Adrenal gland (tissue), 12 donors: ENCODE data around the gene OPRPN. TPM values are rescaled to one million over a fixed set of nuclear protein-coding genes. Genes with fewer than 3 reads are reported as not detected.

Source experiments
- DNase-seq, 7 donors: peaks; one replicate each; pipeline ENCODE4 v3.0.0-alpha.2; 2019 to 2020
- H3K27ac ChIP-seq, 5 donors: fragments of 200-600 bp; sonication (generic) in 4 of 5; 1 replicate in 3 of 5; 2 replicates in 2 of 5; pipeline versions ENCODE4 v1.5.1 to v1.8.0; 2016 to 2020; ENCODE audit warnings: mild to moderate bottlenecking in 1 of 5
- H3K27me3 ChIP-seq: fragments of 200-600 bp; 2 replicates; pipeline ENCODE4 v1.8.0; 2021
- H3K36me3 ChIP-seq, 2 donors: fragments of 200-600 bp; replicated peaks in 1 of 2; 1 replicate in 1 of 2; 2 replicates in 1 of 2; pipeline versions ENCODE4 v1.5.1 to v1.8.0; 2018 to 2022
- H3K4me1 ChIP-seq, 2 donors: fragments of 200-600 bp; replicated peaks in 1 of 2; 1 replicate in 1 of 2; 2 replicates in 1 of 2; pipeline versions ENCODE4 v1.5.1 to v1.8.0; 2018 to 2021
- H3K4me3 ChIP-seq, 4 donors: fragments of 200-600 bp; sonication (generic) in 3 of 4; one replicate each; pipeline ENCODE4 v1.5.1; 2016 to 2018
- H3K9me3 ChIP-seq, 3 donors: fragments of 200-600 bp; sonication (generic) in 1 of 3; replicated peaks in 1 of 3; 1 replicate in 2 of 3; 2 replicates in 1 of 3; pipeline versions ENCODE4 v1.5.1 to v1.8.0; 2016 to 2021
- CTCF ChIP-seq, 6 experiments: fragments of 450-650 bp in 4 of 6; fragments of 200-600 bp in 2 of 6; sonication (generic) in 1 of 6; IDR thresholded peaks; 1 replicate in 5 of 6; 2 replicates in 1 of 6; pipeline versions ENCODE4 v1.5.1 to v1.8.0; 2016 to 2021; ENCODE audit warnings: antibody characterized with exemption in 6 of 6, mild to moderate bottlenecking in 2 of 6, moderate library complexity in 1 of 6
- POLR2A ChIP-seq, 2 donors: fragments of 450-650 bp; IDR thresholded peaks; one replicate each; pipeline ENCODE4 v1.6.1; 2017; ENCODE audit warnings: antibody characterized with exemption in 2 of 2, mild to moderate bottlenecking in 2 of 2, moderate library complexity in 1 of 2
- WGBS, 4 donors: extraction: QIAGEN DNeasy Blood & Tissue Kit in 2 of 4; methylation state at CpG; one replicate each; pipeline versions ENCODE4 v1.1.5 to v1.1.7; 2013 to 2017; 5-methylcytosine and 5-hydroxymethylcytosine counted together
- intact Hi-C, 2 donors: fragments of 100-400 bp; cut with DNase I; formaldehyde crosslinking; loops; one replicate each; pipeline versions ENCODE4 v1.14.1 to v1.15.0; 2022 to 2023
- polyA plus RNA-seq, 3 donors: library from polyadenylated mRNA; stranded (reverse); fragments of 200-250 nt in 2 of 3; fragments of 350-450 nt in 1 of 3; fragmentation: Illumina TruSeq in 1 of 3; extraction: RNeasy Lipid Tissue Mini Kit (QIAGEN cat#74804) in 1 of 3; gene quantifications; one replicate each; pipeline ENCODE4 v1.2.3, GENCODE V29; 2013 to 2014
- total RNA-seq, 9 donors: library from RNA; depleted of rRNA in 4 of 9; stranded (reverse); fragments of >200 nt in 4 of 9; fragments of 120-200 nt in 1 of 9; fragmentation: NEBNext Ultra II Directional in 1 of 9; extraction: Animal tissue kit (Norgen Biotek cat#: 25700) in 1 of 9; gene quantifications; one replicate each; pipeline versions ENCODE4 v1.1.0 to v1.2.4, GENCODE V29; 2013 to 2023
- donor health status: healthy with polysubstance abuse.
- donor health status: Bipolar disorder and iron deficiency.
- donor health status: DM: yes; HTN: yes; CAD: no.
- donor health status: DM: no; HTN: no; CAD: no.
- donor health status: DM: no; HTN: no; CAD: no.
- donor health status: DM: yes; HTN: yes; CAD: no.

The OPRPN gene
- total and polyA plus RNA-seq, 12 donors: not detected

DNA sequence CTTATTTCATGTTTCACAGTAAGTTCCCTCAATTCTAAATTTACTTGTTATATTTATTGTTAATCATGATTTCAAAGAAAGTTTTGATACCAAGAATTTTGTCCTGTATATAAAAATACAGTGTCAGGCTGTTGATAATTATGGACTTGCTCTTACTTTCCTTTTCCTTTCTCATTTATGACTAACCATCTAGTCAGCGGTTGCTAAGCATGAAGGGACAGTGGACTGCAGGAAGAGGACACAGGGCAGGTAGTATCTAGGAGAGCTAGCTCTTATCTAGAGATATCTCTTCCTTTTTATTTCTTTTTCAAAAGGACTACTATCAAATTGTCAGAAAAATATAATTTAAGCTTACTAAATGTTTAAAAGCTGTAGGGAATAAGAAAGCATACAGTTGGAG is 1.6 kb downstream of the OPRPN start:
- Histone ChIP-seq H3K36me3 (no peaks in the 10 kb centered on the region), H3K9me3 (no peaks in the 10 kb centered on the region), H3K4me3 (no peak overlapping the region), H3K27me3 (no peaks in the 10 kb centered on the region), H3K27ac (no peak overlapping the region), H3K4me1 (no peaks in the 10 kb centered on the region)
- no peak for TF ChIP-seq CTCF (IDR thresholded peaks at IDR 0.05)
- TF ChIP-seq POLR2A (IDR thresholded peaks at IDR 0.05): no peak
- 76 to 90% (median 89%) methylated on average over 1 of the region's 1 CpG for WGBS, 4 donors
- no peak for DNase-seq
- intact Hi-C loops: no loop called here

DNA sequence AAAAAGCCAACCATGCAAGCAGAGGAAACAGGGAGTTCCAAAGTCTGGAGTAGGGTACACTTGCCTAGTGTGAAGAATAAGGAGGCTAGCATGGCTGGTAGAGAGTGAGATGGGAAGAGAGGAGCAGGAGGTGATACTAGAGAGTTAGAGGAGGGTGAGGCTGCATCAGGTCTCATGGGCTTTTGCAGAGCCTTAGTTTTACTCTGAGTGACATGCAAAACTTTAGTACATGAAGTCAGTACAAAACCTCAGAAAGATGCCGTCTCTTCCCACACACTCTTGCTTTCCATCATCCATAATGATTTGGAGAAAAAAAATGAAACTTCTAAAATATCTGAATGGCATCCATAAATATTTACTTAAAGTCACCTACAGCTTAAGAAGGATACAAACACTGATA is 5.0 kb downstream of the OPRPN start:
- intact Hi-C loops: no loop called here
- no peak for DNase-seq
- H3K27me3 ChIP-seq: no peaks in the 10 kb centered on the region
- no peak overlapping the region for H3K27ac ChIP-seq
- 80 to 92% (median 87%) methylated on average over 1 of the region's 1 CpG for WGBS, 4 donors
- TF ChIP-seq CTCF (IDR thresholded peaks at IDR 0.05): no peak
- no peak for TF ChIP-seq POLR2A (IDR thresholded peaks at IDR 0.05)
- no peaks in the 10 kb centered on the region for H3K9me3 ChIP-seq
- H3K4me1 ChIP-seq: no peaks in the 10 kb centered on the region
- no peak overlapping the region for H3K4me3 ChIP-seq
- no peaks in the 10 kb centered on the region for H3K36me3 ChIP-seq

DNA sequence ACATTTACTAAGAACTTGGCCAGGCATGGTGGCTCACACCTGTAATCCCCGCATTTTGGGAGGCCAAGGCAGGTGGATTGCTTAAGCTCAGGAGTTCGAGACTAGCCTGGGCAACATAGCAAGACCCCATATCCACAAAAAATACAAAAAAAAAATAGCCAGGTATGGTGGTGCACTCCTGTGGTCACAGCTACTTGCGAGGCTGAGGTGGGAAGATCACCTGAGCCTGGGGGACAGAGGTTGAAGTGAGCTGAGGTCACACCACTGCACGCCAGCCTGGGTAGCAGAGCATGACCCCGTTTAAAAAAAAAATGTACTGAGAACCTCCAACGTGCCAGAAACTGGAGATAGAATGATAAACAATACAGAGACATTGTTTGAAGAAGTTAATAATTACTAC is 8.0 kb downstream of the OPRPN start:
- Histone ChIP-seq H3K27me3 (no peaks in the 10 kb centered on the region), H3K27ac (no peak overlapping the region), H3K9me3 (no peaks in the 10 kb centered on the region), H3K4me3 (no peak overlapping the region), H3K4me1 (no peaks in the 10 kb centered on the region), H3K36me3 (no peaks in the 10 kb centered on the region)
- no peak for DNase-seq
- intact Hi-C loops: no loop called here
- no peak for TF ChIP-seq CTCF (IDR thresholded peaks at IDR 0.05)
- TF ChIP-seq POLR2A (IDR thresholded peaks at IDR 0.05): no peak
- WGBS, 4 donors: 62 to 70% (median 68%) methylated on average over 6 of the region's 6 CpGs

DNA sequence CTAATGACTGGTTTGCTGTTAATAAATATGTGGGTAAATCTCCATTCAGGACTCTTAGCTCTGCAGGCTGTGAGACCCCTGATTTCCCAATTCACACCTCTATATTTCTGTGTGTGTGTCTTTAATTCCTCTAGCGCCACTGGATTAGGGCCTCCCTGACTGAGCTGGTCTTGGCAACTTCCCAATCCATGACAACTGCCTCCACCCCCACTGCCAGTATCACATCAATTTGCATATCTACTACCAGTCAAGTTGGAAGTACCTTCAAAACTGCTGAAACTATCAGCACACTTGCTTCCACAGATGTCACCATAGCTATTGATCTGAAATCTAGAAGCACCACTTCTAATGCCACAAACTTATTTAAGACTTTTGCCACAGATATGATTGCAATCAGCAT is 27.6 kb downstream of the OPRPN start:
- Histone ChIP-seq H3K4me1 (no peaks in the 10 kb centered on the region), H3K27me3 (no peaks in the 10 kb centered on the region), H3K27ac (no peak overlapping the region), H3K4me3 (no peak overlapping the region), H3K9me3 (no peaks in the 10 kb centered on the region), H3K36me3 (no peaks in the 10 kb centered on the region)
- intact Hi-C loops: no loop called here
- no peak for TF ChIP-seq POLR2A (IDR thresholded peaks at IDR 0.05)
- TF ChIP-seq CTCF (IDR thresholded peaks at IDR 0.05): no peak
- no peak for DNase-seq
- 79 to 88% (median 85%) methylated on average over 1 of the region's 1 CpG for WGBS, 4 donors
